ENCODE measurements around the gene WDFY3.

The WDFY3 gene

GRCh38 chr4:84691170-84691691 is 275.3 kb downstream of the WDFY3 start:
- DNase-seq (ENCODE audit: low spot score): no peak
- in situ Hi-C loops (cut with MboI; ENCODE audit: low sequenced_read_pairs, unreplicated experiment): no loop called here
- TF ChIP-seq CTCF (IDR thresholded peaks at IDR 0.05; ENCODE audit: borderline replicate concordance, control extremely low read depth, extremely low read depth, insufficient read depth, missing control alignments): no peak

GRCh38 chr4:84690481-84690880 is 276.0 kb downstream of the WDFY3 start:
- DNase-seq (ENCODE audit: low spot score): no peak
- in situ Hi-C loops (cut with MboI; ENCODE audit: low sequenced_read_pairs, unreplicated experiment): no loop called here
- no peak for TF ChIP-seq CTCF (IDR thresholded peaks at IDR 0.05; ENCODE audit: borderline replicate concordance, control extremely low read depth, extremely low read depth, insufficient read depth, missing control alignments)

- TF ChIP-seq CTCF (IDR thresholded peaks at IDR 0.05; ENCODE audit: borderline replicate concordance, control extremely low read depth, extremely low read depth, insufficient read depth, missing control alignments): no peak
- in situ Hi-C loops (cut with MboI; ENCODE audit: low sequenced_read_pairs, unreplicated experiment): no loop called here
- no peak for DNase-seq (ENCODE audit: low spot score)
Measured at GRCh38 chr4:84689197-84689596, 277.3 kb downstream of the WDFY3 start.

- in situ Hi-C loops (cut with MboI; ENCODE audit: low sequenced_read_pairs, unreplicated experiment): no loop called here
- no peak for DNase-seq (ENCODE audit: low spot score)
- no peak for TF ChIP-seq CTCF (IDR thresholded peaks at IDR 0.05; ENCODE audit: borderline replicate concordance, control extremely low read depth, extremely low read depth, insufficient read depth, missing control alignments)
Measured at GRCh38 chr4:84688605-84689004, 277.9 kb downstream of the WDFY3 start.

GRCh38 chr4:84685105-84685504 is 281.4 kb downstream of the WDFY3 start:
- DNase-seq (ENCODE audit: low spot score): no peak
- no peak for TF ChIP-seq CTCF (IDR thresholded peaks at IDR 0.05; ENCODE audit: borderline replicate concordance, control extremely low read depth, extremely low read depth, insufficient read depth, missing control alignments)
- in situ Hi-C loops (cut with MboI; ENCODE audit: low sequenced_read_pairs, unreplicated experiment): no loop called here

GRCh38 chr4:84684361-84684760 is 282.1 kb downstream of the WDFY3 start:
- no peak for TF ChIP-seq CTCF (IDR thresholded peaks at IDR 0.05; ENCODE audit: borderline replicate concordance, control extremely low read depth, extremely low read depth, insufficient read depth, missing control alignments)
- in situ Hi-C loops (cut with MboI; ENCODE audit: low sequenced_read_pairs, unreplicated experiment): no loop called here
- DNase-seq (ENCODE audit: low spot score): no peak

All from GM13976 (cell line).